Spinal cord (tissue), 10 donors: ENCODE data around the gene ANKRD36. TPM values are rescaled to one million over a fixed set of nuclear protein-coding genes. Genes with fewer than 3 reads are reported as not detected.
"Not testable (repeated sequence)": the region's sequence is repeated elsewhere in the genome, so short reads cannot be mapped to it uniquely, and the experiment has no call there.

ENCODE experiments used
- DNase-seq, 6 donors: peaks; one replicate each; pipeline versions ENCODE4 v3.0.0 to v3.0.0-alpha.2; 2013 to 2015; ENCODE audit warnings: low spot score in 6 of 6, low read depth in 4 of 6
- H3K27ac ChIP-seq: one replicate; pipeline ENCODE4 v1.5.1; 2013; ENCODE audit warnings: low read depth, low read length, control low read depth
- H3K27me3 ChIP-seq: one replicate; pipeline ENCODE4 v1.6.1; 2013; ENCODE audit warnings: low read length; ENCODE audit not compliant: control insufficient read depth, insufficient read depth
- H3K36me3 ChIP-seq: one replicate; pipeline ENCODE4 v1.6.1; 2013; ENCODE audit warnings: low read length; ENCODE audit not compliant: control insufficient read depth, insufficient read depth
- H3K4me1 ChIP-seq: one replicate; pipeline ENCODE4 v1.6.1; 2013; ENCODE audit warnings: low read length; ENCODE audit not compliant: control insufficient read depth, insufficient read depth
- H3K4me3 ChIP-seq: one replicate; pipeline ENCODE4 v1.5.1; 2013; ENCODE audit warnings: low read depth, low read length, control low read depth
- H3K9me3 ChIP-seq: one replicate; pipeline ENCODE4 v1.6.1; 2013; ENCODE audit warnings: low read length; ENCODE audit not compliant: control insufficient read depth, insufficient read depth
- WGBS: methylation state at CpG from one replicate; pipeline ENCODE4 v1.1.5; 2013; ENCODE audit warnings: missing lambda C conversion rate; ENCODE audit not compliant: insufficient coverage; 5-methylcytosine and 5-hydroxymethylcytosine counted together
- polyA plus RNA-seq, 2 donors: library from polyadenylated mRNA; unstranded; fragments of 120-200 nt; gene quantifications; one replicate each; pipeline ENCODE4 v1.2.1, GENCODE V29; 2013; ENCODE audit not compliant: insufficient read length in 2 of 2
- total RNA-seq, 2 donors: library from RNA; depleted of rRNA in 1 of 2; stranded (reverse); fragments of 120-200 nt in 1 of 2; fragments of >200 nt in 1 of 2; gene quantifications; one replicate each; pipeline versions ENCODE4 v1.2.3 to v1.2.4, GENCODE V29; 2013 to 2014
- donor health status: healthy.

The ANKRD36 gene
- total and polyA plus RNA-seq, 4 donors = 17.2 to 164 (median 48.2) TPM

DNA sequence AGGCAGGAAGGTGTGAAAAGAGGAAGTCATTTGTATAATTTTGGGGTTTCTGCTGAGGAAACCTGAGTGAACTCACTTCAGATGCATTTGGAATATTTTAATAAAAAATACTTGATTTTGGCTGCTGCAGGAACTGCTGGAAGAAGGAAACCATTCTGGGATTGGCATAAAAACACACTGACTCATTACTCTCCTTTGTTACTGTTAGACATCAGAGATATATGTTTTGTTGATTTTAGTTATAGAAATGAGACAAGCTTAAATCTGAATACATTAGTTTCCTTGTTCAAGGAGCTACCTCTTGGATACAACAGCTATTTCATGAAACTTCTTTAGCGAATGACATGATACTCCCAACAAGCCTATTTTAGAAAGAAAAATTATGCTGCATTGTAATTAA, 84.3 kb downstream of the ANKRD36 start:
- DNase-seq, H3K36me3 ChIP-seq: not testable (repeated sequence)
- WGBS = no CpG with 5 or more reads among the region's 1 CpG

GRCh38 chr2:97200887-97201286, 87.9 kb downstream of the ANKRD36 start:
- WGBS = 100% methylated on average over 2 of the region's 2 CpGs

More for the DNA sequence above, 84.3 kb downstream of the ANKRD36 start:
- not testable (repeated sequence) for H3K4me3 ChIP-seq, H3K27ac ChIP-seq, H3K9me3 ChIP-seq, H3K4me1 ChIP-seq, H3K27me3 ChIP-seq

DNA sequence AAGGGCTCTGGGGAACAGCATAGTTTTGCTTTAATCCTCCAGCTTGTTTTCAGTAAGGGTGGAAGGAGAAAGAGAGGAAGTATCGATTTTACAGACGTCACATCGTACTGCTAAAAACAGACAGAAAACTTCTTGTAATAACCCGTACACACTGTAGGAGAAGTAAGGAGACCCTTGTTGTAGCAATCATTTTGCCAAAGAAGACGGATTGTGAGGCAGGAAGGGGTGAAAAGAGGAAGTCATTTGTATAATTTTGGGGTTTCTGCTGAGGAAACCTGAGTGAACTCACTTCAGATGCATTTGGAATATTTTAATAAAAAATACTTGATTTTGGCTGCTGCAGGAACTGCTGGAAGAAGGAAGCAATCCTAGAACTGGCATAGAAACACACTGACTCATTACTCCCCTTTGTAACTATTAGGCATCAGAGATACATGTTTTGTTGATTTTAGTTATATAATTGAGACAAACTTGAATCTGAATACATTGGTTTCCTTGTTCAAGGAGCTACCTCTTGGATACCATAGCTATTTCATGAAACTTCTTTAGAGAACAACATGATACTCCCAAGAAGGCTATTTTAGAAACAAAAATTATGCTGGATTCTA, 89.8 kb downstream of the ANKRD36 start:
- H3K9me3 ChIP-seq, DNase-seq, H3K4me3 ChIP-seq, H3K27ac ChIP-seq, H3K4me1 ChIP-seq, H3K36me3 ChIP-seq, H3K27me3 ChIP-seq: not testable (repeated sequence)
- 100% methylated on average over 1 of the region's 5 CpGs for WGBS

More at GRCh38 chr2:97200887-97201286, 87.9 kb downstream of the ANKRD36 start:
- not testable (repeated sequence) for H3K27ac ChIP-seq, H3K4me3 ChIP-seq, H3K27me3 ChIP-seq, H3K36me3 ChIP-seq, H3K9me3 ChIP-seq, H3K4me1 ChIP-seq, DNase-seq

GRCh38 chr2:97210325-97210724, 97.4 kb downstream of the ANKRD36 start:
- Histone ChIP-seq H3K36me3 (no peaks in the 10 kb centered on the region), H3K4me1 (no peaks in the 10 kb centered on the region), H3K9me3 (no peaks in the 10 kb centered on the region), H3K27ac (no peak overlapping the region), H3K27me3 (no peaks in the 10 kb centered on the region), H3K4me3 (no peak overlapping the region)
- 100% methylated on average over 1 of the region's 5 CpGs for WGBS
- no peak for DNase-seq

- not testable (repeated sequence) for H3K27me3 ChIP-seq, H3K4me3 ChIP-seq, H3K27ac ChIP-seq, DNase-seq, H3K9me3 ChIP-seq, H3K36me3 ChIP-seq, H3K4me1 ChIP-seq
- WGBS = no CpG with 5 or more reads among the region's 2 CpGs
Measured at GRCh38 chr2:97215025-97215424, 102.1 kb downstream of the ANKRD36 start.

GRCh38 chr2:97230848-97231585, 118.1 kb downstream of the ANKRD36 start:
- not testable (repeated sequence) for H3K9me3 ChIP-seq, H3K27ac ChIP-seq, H3K27me3 ChIP-seq, H3K36me3 ChIP-seq, DNase-seq, H3K4me1 ChIP-seq, H3K4me3 ChIP-seq
- 97% methylated on average over 9 of the region's 10 CpGs for WGBS

DNA sequence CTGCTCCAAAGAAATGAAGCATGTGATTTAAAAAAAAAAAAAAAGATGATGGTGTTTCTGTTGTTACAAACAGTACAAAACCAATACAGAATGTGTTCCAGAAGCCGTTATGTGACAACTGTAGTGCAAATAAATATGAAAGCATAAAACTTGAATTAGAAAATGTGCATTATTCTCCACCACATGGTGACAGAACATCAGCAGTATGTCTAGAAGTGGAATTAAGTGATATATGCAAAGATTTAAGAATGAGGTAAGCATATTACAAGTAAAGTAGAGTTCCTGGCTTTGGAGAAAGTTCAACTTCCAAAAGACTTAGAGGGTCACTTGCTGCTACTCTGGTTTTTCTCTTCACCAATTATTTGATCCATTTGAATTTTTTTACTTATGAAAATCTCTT, 120.0 kb downstream of the ANKRD36 start:
- H3K9me3 ChIP-seq, H3K4me1 ChIP-seq, H3K27ac ChIP-seq, H3K36me3 ChIP-seq, H3K27me3 ChIP-seq, H3K4me3 ChIP-seq, DNase-seq: not testable (repeated sequence)
- no CpG with 5 or more reads among the region's 1 CpG for WGBS

GRCh38 chr2:97233660-97234295, 120.8 kb downstream of the ANKRD36 start:
- H3K27ac ChIP-seq, H3K4me1 ChIP-seq, H3K27me3 ChIP-seq, H3K36me3 ChIP-seq, H3K4me3 ChIP-seq, H3K9me3 ChIP-seq, DNase-seq: not testable (repeated sequence)
- no CpG with 5 or more reads among the region's 2 CpGs for WGBS

DNA sequence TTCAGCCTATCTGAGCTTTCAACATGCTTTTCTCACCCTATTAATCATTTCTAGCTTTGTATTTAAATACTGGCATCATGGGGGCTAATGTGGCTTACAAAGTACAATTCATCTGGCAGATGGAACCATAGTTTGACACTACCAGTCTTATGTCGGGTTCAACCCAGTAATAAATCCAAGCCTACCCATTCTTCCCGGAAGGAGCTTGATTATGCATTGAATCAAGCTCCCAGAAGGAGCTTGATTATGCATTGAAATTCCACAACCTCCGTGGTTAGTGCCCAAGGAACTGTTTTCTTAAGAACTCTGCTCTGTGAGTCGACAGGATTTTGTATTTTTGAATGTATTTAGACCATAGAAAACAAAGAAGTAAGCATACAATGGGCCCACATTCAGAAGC, 148.2 kb downstream of the ANKRD36 start:
- not testable (repeated sequence) for H3K36me3 ChIP-seq, DNase-seq, H3K27ac ChIP-seq, H3K27me3 ChIP-seq, H3K4me3 ChIP-seq, H3K9me3 ChIP-seq, H3K4me1 ChIP-seq
- WGBS = no CpG with 5 or more reads among the region's 4 CpGs

DNA sequence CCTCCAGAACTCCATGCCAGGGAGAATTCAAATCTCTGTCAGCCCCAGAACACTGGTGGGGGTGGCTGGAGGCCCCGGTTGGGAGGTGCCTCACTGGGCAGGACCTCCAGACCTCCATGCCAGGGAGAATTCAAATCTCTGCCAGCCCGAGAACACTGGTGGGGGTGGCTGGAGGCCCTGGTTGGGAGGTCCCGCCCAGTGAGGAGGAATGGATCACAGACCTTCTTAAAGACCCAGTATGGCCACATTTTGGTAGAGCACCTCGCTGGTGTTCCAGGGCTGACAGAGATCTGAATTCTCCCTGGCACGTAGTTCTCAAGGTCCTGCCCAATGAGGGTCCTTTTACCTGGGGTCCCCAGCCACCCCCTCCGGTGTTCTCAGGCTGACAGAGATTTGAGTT, 153.5 kb downstream of the ANKRD36 start:
- H3K36me3 ChIP-seq = peaks cover 11% of the 10 kb centered on the region
- H3K27me3 ChIP-seq, H3K27ac ChIP-seq, H3K4me3 ChIP-seq, DNase-seq, H3K9me3 ChIP-seq, H3K4me1 ChIP-seq: not testable (repeated sequence)
- WGBS = no CpG with 5 or more reads among the region's 6 CpGs
